T-cell (primary cell): ENCODE results near the gene CHD3. TPM values are rescaled to one million over a fixed set of nuclear protein-coding genes. Genes with fewer than 3 reads are reported as not detected.
A peak's percentile ranks its signal among the peaks of the same experiment; 100 is the strongest.

Experiments used
- ATAC-seq, 4 experiments: fragments of 200-7000 bp in 3 of 4; fragments of 150-1000 bp in 1 of 4; cut with Tn5 transposase; replicated peaks in 1 of 4; 1 replicate in 3 of 4; 2 replicates in 1 of 4; pipeline ENCODE4 v1.10.0; 2021; ENCODE audit warnings: moderate library complexity in 3 of 4, mild to moderate bottlenecking in 2 of 4, moderate number of reproducible peaks in 1 of 4
- CTCF ChIA-PET, 2 donors: fragments of 300-600 bp; sonication (Branson Sonifier 250); formaldehyde crosslinking; loops; one replicate each; lab custom pipeline; 2022; ENCODE audit warnings: antibody characterized with exemption in 2 of 2; lab: Charles Lee
- POLR2A ChIA-PET, 2 donors: fragments of 300-600 bp; sonication (Branson Sonifier 250); formaldehyde crosslinking; loops; one replicate each; lab custom pipeline; 2022; ENCODE audit warnings: antibody characterized with exemption in 2 of 2; lab: Charles Lee
- DNase-seq, 35 experiments: peaks; one replicate each; pipeline versions ENCODE4 v3.0.0 to v3.0.0-alpha.2; 2013 to 2023
- H3K27ac ChIP-seq: one replicate; pipeline ENCODE4 v1.5.1; 2013; ENCODE audit warnings: low read length
- H3K27me3 ChIP-seq, 2 experiments: replicated peaks in 1 of 2; 1 replicate in 1 of 2; 2 replicates in 1 of 2; pipeline versions ENCODE4 v1.6.1 to v1.7.0; 2013; ENCODE audit warnings: low read length in 1 of 2, mixed read lengths in 1 of 2; ENCODE audit not compliant: control insufficient read depth in 2 of 2, insufficient read depth in 2 of 2; ENCODE audit errors: extremely low read depth in 1 of 2
- H3K36me3 ChIP-seq, 2 donors: 1 replicate in 1 of 2; 2 replicates in 1 of 2; pipeline versions ENCODE4 v1.6.1 to v1.7.0; 2013; ENCODE audit warnings: low read length in 1 of 2; ENCODE audit not compliant: control insufficient read depth in 2 of 2, insufficient read depth in 1 of 2; ENCODE audit errors: extremely low read depth in 1 of 2
- H3K4me1 ChIP-seq, 2 experiments: 1 replicate in 1 of 2; 2 replicates in 1 of 2; pipeline versions ENCODE4 v1.6.1 to v1.7.0; 2013; ENCODE audit warnings: low read length in 2 of 2, mixed read lengths in 1 of 2; ENCODE audit not compliant: insufficient read depth in 2 of 2, control insufficient read depth in 1 of 2; ENCODE audit errors: extremely low read depth in 1 of 2
- H3K4me3 ChIP-seq, 2 donors: 1 replicate in 1 of 2; 2 replicates in 1 of 2; pipeline versions ENCODE4 v1.5.1 to v1.7.0; 2013; ENCODE audit warnings: mild to moderate bottlenecking in 2 of 2, low read length in 1 of 2, moderate library complexity in 1 of 2; ENCODE audit not compliant: control insufficient read depth in 1 of 2; ENCODE audit errors: extremely low read depth in 1 of 2
- H3K9me3 ChIP-seq: 2 replicates; pipeline ENCODE4 v1.7.0; 2013
- H3K27ac Mint-ChIP-seq, 2 donors: one replicate each; pipeline ENCODE4 v1.8.0; 2020 to 2021; ENCODE audit warnings: mild to moderate bottlenecking in 2 of 2, mixed read lengths in 2 of 2
- H3K27me3 Mint-ChIP-seq, 2 donors: one replicate each; pipeline ENCODE4 v1.8.0; 2021 to 2022; ENCODE audit warnings: mixed read lengths in 2 of 2
- H3K36me3 Mint-ChIP-seq: one replicate; pipeline ENCODE4 v1.8.0; 2021; ENCODE audit warnings: mixed read lengths
- H3K4me1 Mint-ChIP-seq, 3 donors: one replicate each; pipeline ENCODE4 v1.8.0; 2020 to 2022; ENCODE audit warnings: mixed read lengths in 3 of 3, mild to moderate bottlenecking in 1 of 3
- H3K4me3 Mint-ChIP-seq, 3 donors: one replicate each; pipeline ENCODE4 v1.8.0; 2020 to 2022; ENCODE audit warnings: mild to moderate bottlenecking in 3 of 3, mixed read lengths in 3 of 3, moderate library complexity in 3 of 3
- H3K9me3 Mint-ChIP-seq, 3 donors: one replicate each; pipeline ENCODE4 v1.8.0; 2020 to 2022; ENCODE audit warnings: mixed read lengths in 3 of 3
- WGBS: methylation state at CpG from one replicate; pipeline ENCODE4 v1.1.5; 2013; ENCODE audit warnings: missing lambda C conversion rate; ENCODE audit not compliant: insufficient coverage; 5-methylcytosine and 5-hydroxymethylcytosine counted together
- total RNA-seq, 35 experiments: library from RNA in 6 of 35; stranded (reverse) in 6 of 35; fragments of 120-200 nt in 1 of 35; gene quantifications; one replicate each; pipeline versions ENCODE4 v1.2.1 to v1.2.4 and lab custom pipeline; 2013 to 2026

CHD3 gene
- total RNA-seq, 5 donors from 2014 or later (not counting 1 experiment from before 2014, with no cell fraction given), result 250 to 331 (median 274) TPM

GRCh38 chr17:7855660-7856010 is 33.0 kb upstream of the CHD3 start:
- Mint-ChIP-seq H3K9me3 (no peaks in the 10 kb centered on the region), H3K4me1 (peaks cover 15 to 22% (median 19%) of the 10 kb centered on the region in 3 donors), H3K27ac (peak overlapping the region in 1 of 2 donors; percentile 48), H3K27me3 (no peaks in the 10 kb centered on the region), H3K4me3 (peak overlapping the region in 1 of 3 donors; percentile 13), H3K36me3 (peaks cover 7% of the 10 kb centered on the region)
- Histone ChIP-seq H3K36me3 (peaks cover 3 to 18% of the 10 kb centered on the region in 2 donors), H3K27me3 (no peaks in the 10 kb centered on the region), H3K4me3 (no peak overlapping the region), H3K4me1 (peaks cover 15 to 53% of the 10 kb centered on the region in 2 experiments), H3K9me3 (no peaks in the 10 kb centered on the region), H3K27ac (no peak overlapping the region)
- WGBS, result 53% methylated on average over 12 of the region's 15 CpGs
- ChIA-PET POLR2A (interaction anchor here (0.6 to 1.9 kb wide), 3 partner anchors 11 to 43 kb away, joined by 6 to 13 read pairs (median 11); no protein-coding TSS in a partner anchor), CTCF (no interaction called here)
- DNase-seq (no peak), ATAC-seq (no peak)

GRCh38 chr17:7856011-7856810 is 32.4 kb upstream of the CHD3 start:
- Histone ChIP-seq H3K27me3 (no peaks in the 10 kb centered on the region), H3K4me1 (peaks cover 14 to 48% of the 10 kb centered on the region in 2 experiments), H3K27ac (peak overlapping the region; percentile 89), H3K9me3 (no peaks in the 10 kb centered on the region), H3K36me3 (peaks cover 3 to 21% of the 10 kb centered on the region in 2 donors), H3K4me3 (peak overlapping the region; percentile 72 to 83)
- DNase-seq, result peak in 9 of 35 experiments; percentile 16 to 48 (median 31)
- Mint-ChIP-seq H3K27ac (no peak overlapping the region), H3K36me3 (peaks cover 7% of the 10 kb centered on the region), H3K27me3 (no peaks in the 10 kb centered on the region), H3K4me3 (no peak overlapping the region), H3K9me3 (no peaks in the 10 kb centered on the region), H3K4me1 (peaks cover 9 to 17% (median 13%) of the 10 kb centered on the region in 3 donors)
- ChIA-PET POLR2A (interaction anchor here (0.6 to 1.9 kb wide), 4 partner anchors 11 to 42 kb away, joined by 6 to 13 read pairs (median 10); no protein-coding TSS in a partner anchor), CTCF (interaction anchor here in 1 of 2 donors (1.0 to 1.5 kb wide), 6 partner anchors 11 to 169 kb away, joined by 3 to 9 read pairs (median 7); partner anchors contain the start of genes KDM6B, RNF227, TP53 and WRAP53)
- WGBS, result 11% methylated on average over 24 of the region's 29 CpGs
- no peak for ATAC-seq

GRCh38 chr17:7856811-7857712 is 31.5 kb upstream of the CHD3 start, which contains the start of gene NAA38:
Gene NAA38, minus strand, starts transcription at chr17:7857559. Its CDS starts 96 bp downstream, at chr17:7857463.
- Mint-ChIP-seq H3K4me3 (no peak within 1 kb of the TSS), H3K4me1 (peaks cover under 1 to 8% (median 5%) of the 10 kb centered on the region in 3 donors), H3K9me3 (no peaks in the 10 kb centered on the region), H3K36me3 (peaks cover 7% of the 10 kb centered on the region), H3K27me3 (no peaks in the 10 kb centered on the region), H3K27ac (no peak within 1 kb of the TSS)
- H3K36me3 ChIP-seq, result peaks cover 3 to 21% of the 10 kb centered on the region in 2 donors
- peak within 1 kb of the TSS; percentile 89 for H3K27ac ChIP-seq
- peak within 1 kb of the TSS; percentile 72 to 83 for H3K4me3 ChIP-seq
- ATAC-seq, result peak; percentile 83 to 90 (median 88)
- ChIA-PET POLR2A (interaction anchor here in 1 of 2 donors (0.5 to 1.9 kb wide), 7 partner anchors 12 to 148 kb away, joined by 3 to 11 read pairs (median 3); no protein-coding TSS in a partner anchor), CTCF (interaction anchor here (0.5 to 1.5 kb wide), 17 partner anchors 11 to 503 kb away, joined by 3 to 9 read pairs (median 4); partner anchors contain the start of genes KDM6B (in 1 of the 2), RNF227 (in 1 of the 2), TP53 (in 1 of the 2) and WRAP53 (in 1 of the 2))
- peaks cover 12 to 40% of the 10 kb centered on the region in 2 experiments for H3K4me1 ChIP-seq
- under 1% methylated on average over 64 of the region's 64 CpGs for WGBS
- peak; percentile 88 to 98 (median 95) for DNase-seq
- no peaks in the 10 kb centered on the region for H3K9me3 ChIP-seq
- no peaks in the 10 kb centered on the region for H3K27me3 ChIP-seq

- DNase-seq (peak; percentile 79 to 93 (median 87)), ATAC-seq (peak; percentile 58 to 61 (median 60))
- Histone ChIP-seq H3K27ac (peak within 1 kb of the TSS; percentile 89), H3K4me1 (peaks cover 12 to 36% of the 10 kb centered on the region in 2 experiments), H3K4me3 (peak within 1 kb of the TSS; percentile 72 to 83), H3K36me3 (peaks cover 0 to 15% of the 10 kb centered on the region in 2 donors), H3K9me3 (no peaks in the 10 kb centered on the region), H3K27me3 (no peaks in the 10 kb centered on the region)
- Mint-ChIP-seq H3K36me3 (peaks cover 7% of the 10 kb centered on the region), H3K27me3 (no peaks in the 10 kb centered on the region), H3K4me3 (no peak within 1 kb of the TSS), H3K4me1 (peaks cover 4 to 5% (median 5%) of the 10 kb centered on the region in 3 donors), H3K9me3 (no peaks in the 10 kb centered on the region), H3K27ac (no peak within 1 kb of the TSS)
- POLR2A ChIA-PET, result interaction anchor here in 1 of 2 donors (0.5 to 1.9 kb wide), 5 partner anchors 12 to 118 kb away, joined by 3 to 11 read pairs (median 4); no protein-coding TSS in a partner anchor
- 10% methylated on average over 43 of the region's 48 CpGs for WGBS
- CTCF ChIA-PET, result interaction anchor here (0.5 to 1.5 kb wide), 16 partner anchors 10 to 503 kb away, joined by 3 to 9 read pairs (median 4); partner anchors contain the start of genes KDM6B (in 1 of the 2), RNF227 (in 1 of the 2), TP53 (in 1 of the 2) and WRAP53 (in 1 of the 2)
Observed at GRCh38 chr17:7857713-7858521, 30.7 kb upstream of the CHD3 start, which contains the start of gene CYB5D1. Gene CYB5D1, plus strand, starts transcription at chr17:7858003. Its CDS starts 132 bp downstream, at chr17:7858135.

- ATAC-seq (no peak), DNase-seq (peak in 3 of 35 experiments; percentile 12 to 53 (median 37))
- CTCF ChIA-PET, result no interaction called here
- Mint-ChIP-seq H3K4me1 (peaks cover 4 to 7% (median 5%) of the 10 kb centered on the region in 3 donors), H3K27ac (no peak overlapping the region), H3K4me3 (no peak overlapping the region), H3K36me3 (peaks cover 7% of the 10 kb centered on the region), H3K9me3 (no peaks in the 10 kb centered on the region), H3K27me3 (no peaks in the 10 kb centered on the region)
- Histone ChIP-seq H3K27ac (peak overlapping the region; percentile 89), H3K4me1 (peaks cover 12 to 36% of the 10 kb centered on the region in 2 experiments), H3K4me3 (peak overlapping the region; percentile 72 to 83), H3K27me3 (no peaks in the 10 kb centered on the region), H3K9me3 (no peaks in the 10 kb centered on the region), H3K36me3 (peaks cover 0 to 12% of the 10 kb centered on the region in 2 donors)
- 82% methylated on average over 14 of the region's 20 CpGs for WGBS
- POLR2A ChIA-PET, result no interaction called here
Observed at GRCh38 chr17:7858522-7858810, 30.1 kb upstream of the CHD3 start.
